Endodermal cell (in vitro differentiated cells): Measurements from ENCODE around the gene GLIS1. TPM values are rescaled to one million over a fixed set of nuclear protein-coding genes. Genes with fewer than 3 reads are reported as not detected.
A peak's percentile ranks its signal among the peaks of the same experiment; 100 is the strongest.

Source experiments
- DNase-seq: peaks from one replicate; pipeline ENCODE4 v3.0.0-alpha.2; 2017
- H3K27ac ChIP-seq: 2 replicates; pipeline ENCODE4 v1.5.1; 2013; ENCODE audit warnings: mild to moderate bottlenecking, low read depth, low read length, moderate library complexity
- H3K27me3 ChIP-seq: 2 replicates; pipeline ENCODE4 v1.6.1; 2013; ENCODE audit warnings: mild to moderate bottlenecking, low read length, moderate library complexity; ENCODE audit not compliant: insufficient read depth, control insufficient read depth, poor library complexity, severe bottlenecking
- H3K36me3 ChIP-seq: 2 replicates; pipeline ENCODE4 v1.7.0; 2013; ENCODE audit warnings: mild to moderate bottlenecking, low read length, moderate library complexity; ENCODE audit not compliant: control insufficient read depth, insufficient read depth
- H3K4me1 ChIP-seq: one replicate; pipeline ENCODE4 v1.7.0; 2013; ENCODE audit warnings: low read length; ENCODE audit not compliant: control insufficient read depth, insufficient read depth
- H3K4me3 ChIP-seq: 2 replicates; pipeline ENCODE4 v1.5.1; 2013; ENCODE audit warnings: mild to moderate bottlenecking, low read length, moderate library complexity
- H3K9ac ChIP-seq: 2 replicates; pipeline ENCODE4 v1.6.1; 2013; ENCODE audit warnings: mild to moderate bottlenecking, low read length, moderate library complexity; ENCODE audit not compliant: poor library complexity, severe bottlenecking; ENCODE audit errors: extremely low read depth
- H3K9me3 ChIP-seq: 2 replicates; pipeline ENCODE4 v1.6.1; 2013; ENCODE audit warnings: mild to moderate bottlenecking, low read length, moderate library complexity; ENCODE audit not compliant: control insufficient read depth
- H3K27ac Mint-ChIP-seq: 2 replicates; pipeline ENCODE4 v1.8.0; 2020; ENCODE audit warnings: mixed read lengths
- H3K27me3 Mint-ChIP-seq: 2 replicates; pipeline ENCODE4 v1.8.0; 2021; ENCODE audit warnings: mild to moderate bottlenecking, mixed read lengths; ENCODE audit not compliant: insufficient read depth
- H3K36me3 Mint-ChIP-seq: 2 replicates; pipeline ENCODE4 v1.8.0; 2020; ENCODE audit warnings: low read depth, mixed read lengths
- H3K4me1 Mint-ChIP-seq: 2 replicates; pipeline ENCODE4 v1.8.0; 2020; ENCODE audit warnings: mixed read lengths
- H3K4me3 Mint-ChIP-seq: 2 replicates; pipeline ENCODE4 v1.8.0; 2020; ENCODE audit warnings: mild to moderate bottlenecking, moderate library complexity, mixed read lengths
- H3K9me3 Mint-ChIP-seq: 2 replicates; pipeline ENCODE4 v1.8.0; 2020; ENCODE audit warnings: mild to moderate bottlenecking, mixed read lengths
- CTCF ChIP-seq: fragments of 200-600 bp; sonication (generic); conservative IDR thresholded peaks from 2 replicates; pipeline ENCODE4 v1.5.0; 2021; ENCODE audit warnings: antibody characterized with exemption, mild to moderate bottlenecking
- WGBS, 2 experiments: methylation state at CpG; one replicate each; pipeline versions ENCODE4 v1.1.5 to v1.1.7; 2013; ENCODE audit warnings: missing lambda C conversion rate in 2 of 2, mixed read lengths in 1 of 2; ENCODE audit not compliant: insufficient coverage in 1 of 2, insufficient read length in 1 of 2; 5-methylcytosine and 5-hydroxymethylcytosine counted together
- total RNA-seq, 2 donors: library from RNA; stranded (reverse); fragmentation: NEBNext Ultra II Directional in 1 of 2; extraction: Animal tissue kit (Norgen Biotek cat#: 25700) in 1 of 2; gene quantifications; 2 replicates in 1 of 2; 3 replicates in 1 of 2; pipeline ENCODE4 v1.2.1, GENCODE V29; 2021

GLIS1 gene
- total RNA-seq, 2 donors from 2014 or later, result 2.1 to 3.9 TPM

- WGBS, 2 experiments, result 94 to 98% methylated on average over 5 to 7 of the region's 7 CpGs
- peak; percentile 39 for DNase-seq
These were observed 119.5 kb downstream of the GLIS1 start for GRCh38 chr1:53619367-53620060.

DNA sequence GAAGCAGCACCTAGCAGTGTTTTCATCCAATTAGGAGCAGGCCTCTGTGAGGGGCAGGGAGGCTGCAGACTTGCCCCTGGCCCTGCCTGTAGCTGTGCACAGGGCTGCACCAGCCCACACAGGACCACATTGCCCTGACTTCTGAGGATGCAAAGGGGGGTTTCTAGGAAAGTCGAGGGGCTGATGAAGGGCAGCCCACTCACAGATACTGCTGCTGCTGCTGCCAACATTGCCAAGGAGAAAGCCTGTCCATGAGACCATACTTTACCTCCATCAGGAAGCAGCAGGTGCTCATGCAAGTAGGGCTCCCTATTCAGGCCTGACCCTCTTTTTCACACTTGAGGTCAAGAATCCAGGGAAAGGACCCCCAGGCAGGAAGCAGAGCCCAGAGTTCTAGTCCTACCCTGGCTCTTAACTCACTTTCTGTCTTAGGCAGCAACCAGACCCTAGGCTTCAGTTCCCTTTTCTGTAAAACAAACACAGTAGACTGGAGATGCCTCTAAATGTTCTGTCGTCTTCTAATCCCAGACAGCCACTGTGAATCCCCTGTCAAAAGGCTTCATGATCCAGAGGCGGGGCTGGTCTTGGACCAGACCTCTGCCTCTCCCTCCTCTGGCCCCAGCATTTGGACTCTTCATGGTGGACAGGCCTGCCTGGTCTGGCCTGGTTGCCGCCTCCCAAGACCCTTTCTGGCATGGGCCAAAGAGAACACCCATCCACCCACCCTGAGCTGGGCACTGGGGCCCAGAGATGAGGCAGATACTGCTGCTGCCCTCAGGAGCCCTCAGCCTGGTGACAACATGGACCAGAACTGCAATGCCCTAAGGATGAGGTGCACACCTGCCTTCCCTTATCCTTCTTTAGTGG lies 120.2 kb downstream of the GLIS1 start:
- H3K27me3 Mint-ChIP-seq, result no peaks in the 10 kb centered on the region
- H3K9me3 Mint-ChIP-seq, result no peaks in the 10 kb centered on the region
- Histone ChIP-seq H3K27me3 (no peaks in the 10 kb centered on the region), H3K9ac (no peak overlapping the region), H3K9me3 (no peaks in the 10 kb centered on the region), H3K4me1 (no peaks in the 10 kb centered on the region), H3K27ac (no peak overlapping the region), H3K36me3 (no peaks in the 10 kb centered on the region), H3K4me3 (no peak overlapping the region)
- peak; percentile 24 for DNase-seq
- H3K36me3 Mint-ChIP-seq, result no peaks in the 10 kb centered on the region
- H3K4me1 Mint-ChIP-seq, result no peaks in the 10 kb centered on the region
- no peak overlapping the region for H3K27ac Mint-ChIP-seq
- WGBS, 2 experiments, result 79 to 90% methylated on average over 2 to 4 of the region's 4 CpGs
- no peak overlapping the region for H3K4me3 Mint-ChIP-seq
- TF ChIP-seq CTCF, result no peak

More at GRCh38 chr1:53619367-53620060, 119.5 kb downstream of the GLIS1 start:
- Mint-ChIP-seq H3K4me3 (no peak overlapping the region), H3K27me3 (no peaks in the 10 kb centered on the region), H3K36me3 (no peaks in the 10 kb centered on the region), H3K4me1 (no peaks in the 10 kb centered on the region), H3K27ac (no peak overlapping the region), H3K9me3 (no peaks in the 10 kb centered on the region)
- no peak overlapping the region for H3K4me3 ChIP-seq
- H3K9me3 ChIP-seq, result no peaks in the 10 kb centered on the region
- H3K9ac ChIP-seq, result no peak overlapping the region
- no peaks in the 10 kb centered on the region for H3K27me3 ChIP-seq
- H3K27ac ChIP-seq, result no peak overlapping the region
- no peaks in the 10 kb centered on the region for H3K4me1 ChIP-seq
- no peak for TF ChIP-seq CTCF
- no peaks in the 10 kb centered on the region for H3K36me3 ChIP-seq

GRCh38 chr1:53617851-53618499 lies 121.0 kb downstream of the GLIS1 start:
- H3K4me3 Mint-ChIP-seq, result no peak overlapping the region
- H3K27ac ChIP-seq, result no peak overlapping the region
- H3K27ac Mint-ChIP-seq, result no peak overlapping the region
- H3K36me3 Mint-ChIP-seq, result no peaks in the 10 kb centered on the region
- H3K4me1 ChIP-seq, result no peaks in the 10 kb centered on the region
- H3K9me3 Mint-ChIP-seq, result no peaks in the 10 kb centered on the region
- no peak overlapping the region for H3K4me3 ChIP-seq
- peak; percentile 20 for DNase-seq
- no peaks in the 10 kb centered on the region for H3K4me1 Mint-ChIP-seq
- H3K27me3 ChIP-seq, result no peaks in the 10 kb centered on the region
- H3K27me3 Mint-ChIP-seq, result no peaks in the 10 kb centered on the region
- 92 to 93% methylated on average over 3 to 4 of the region's 4 CpGs for WGBS, 2 experiments
- H3K9ac ChIP-seq, result no peak overlapping the region
- no peaks in the 10 kb centered on the region for H3K9me3 ChIP-seq
- no peaks in the 10 kb centered on the region for H3K36me3 ChIP-seq
- TF ChIP-seq CTCF, result no peak
